Ureter (tissue), 1 donor: ENCODE data around the gene CFAP97D1. TPM values are rescaled to one million over a fixed set of nuclear protein-coding genes. Genes with fewer than 3 reads are reported as not detected.
A peak's percentile ranks its signal among the peaks of the same experiment; 100 is the strongest.

ENCODE experiments used
- DNase-seq: peaks from one replicate; pipeline ENCODE4 v3.0.0-alpha.2; 2020; ENCODE audit warnings: low spot score
- total RNA-seq: library from RNA; stranded (reverse); gene quantifications from one replicate; pipeline ENCODE4 v1.2.4, GENCODE V29; 2023
- donor health status: DM: yes; HTN: yes; CAD: no.

The CFAP97D1 gene
- total RNA-seq, 1 donor from 2014 or later = not detected

DNA sequence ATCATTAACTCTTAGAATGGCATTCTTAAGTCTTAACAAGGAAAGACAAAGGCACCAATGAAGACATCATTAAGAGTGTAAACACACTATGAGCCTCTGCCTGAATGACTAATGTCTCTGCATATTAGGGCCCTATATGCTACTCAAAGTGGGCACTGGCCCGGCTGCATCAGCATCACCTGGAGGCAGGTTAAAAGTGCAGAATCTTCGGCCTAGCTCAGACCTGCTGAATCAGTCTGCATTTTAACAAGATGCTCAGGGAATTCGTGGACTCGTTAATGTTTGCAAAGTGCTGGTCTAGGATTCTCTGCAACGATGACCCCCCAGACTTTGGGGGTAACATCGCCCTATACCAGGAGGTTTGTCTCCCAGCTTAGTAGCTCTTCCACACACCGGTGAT lies 46.0 kb downstream of the CFAP97D1 start:
- DNase-seq = no peak

- DNase-seq = no peak
These were observed 47.4 kb downstream of the CFAP97D1 start for GRCh38 chr17:43827596-43827995.

- DNase-seq = no peak
These were observed 49.5 kb downstream of the CFAP97D1 start for GRCh38 chr17:43829738-43830137.

DNA sequence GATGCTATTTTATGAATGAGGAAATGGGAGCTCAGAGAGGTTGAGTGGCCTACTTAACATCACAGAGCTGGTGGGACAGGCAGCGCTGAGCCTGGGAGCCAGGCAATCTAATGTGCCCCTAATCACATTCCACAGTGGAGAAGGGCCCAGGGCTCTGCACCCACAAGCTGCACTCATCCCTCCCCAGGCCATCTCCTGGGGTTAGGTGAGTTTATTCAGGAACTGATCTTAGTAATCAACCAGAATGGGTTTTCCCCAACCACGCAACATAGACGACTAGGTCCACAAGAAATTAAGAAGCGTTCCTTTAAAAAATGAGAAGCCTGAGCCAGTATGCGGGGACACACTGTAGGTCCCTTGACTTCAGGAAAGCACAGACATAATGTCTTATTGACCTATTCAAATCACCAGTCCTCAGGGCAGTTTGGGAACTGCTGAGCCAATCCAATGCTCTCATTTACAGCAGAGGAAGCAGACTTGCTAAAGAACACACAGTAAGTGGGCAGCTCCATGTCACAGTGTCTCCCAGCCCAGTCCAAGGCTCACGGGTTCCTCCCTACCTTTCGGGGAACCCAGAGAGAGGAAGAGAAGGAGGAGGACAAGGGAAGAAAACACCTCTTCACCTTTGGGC lies 50.4 kb downstream of the CFAP97D1 start:
- DNase-seq = no peak

GRCh38 chr17:43831633-43832032 lies 51.4 kb downstream of the CFAP97D1 start:
- no peak for DNase-seq

GRCh38 chr17:43832168-43832975 lies 52.1 kb downstream of the CFAP97D1 start:
- DNase-seq = no peak

DNA sequence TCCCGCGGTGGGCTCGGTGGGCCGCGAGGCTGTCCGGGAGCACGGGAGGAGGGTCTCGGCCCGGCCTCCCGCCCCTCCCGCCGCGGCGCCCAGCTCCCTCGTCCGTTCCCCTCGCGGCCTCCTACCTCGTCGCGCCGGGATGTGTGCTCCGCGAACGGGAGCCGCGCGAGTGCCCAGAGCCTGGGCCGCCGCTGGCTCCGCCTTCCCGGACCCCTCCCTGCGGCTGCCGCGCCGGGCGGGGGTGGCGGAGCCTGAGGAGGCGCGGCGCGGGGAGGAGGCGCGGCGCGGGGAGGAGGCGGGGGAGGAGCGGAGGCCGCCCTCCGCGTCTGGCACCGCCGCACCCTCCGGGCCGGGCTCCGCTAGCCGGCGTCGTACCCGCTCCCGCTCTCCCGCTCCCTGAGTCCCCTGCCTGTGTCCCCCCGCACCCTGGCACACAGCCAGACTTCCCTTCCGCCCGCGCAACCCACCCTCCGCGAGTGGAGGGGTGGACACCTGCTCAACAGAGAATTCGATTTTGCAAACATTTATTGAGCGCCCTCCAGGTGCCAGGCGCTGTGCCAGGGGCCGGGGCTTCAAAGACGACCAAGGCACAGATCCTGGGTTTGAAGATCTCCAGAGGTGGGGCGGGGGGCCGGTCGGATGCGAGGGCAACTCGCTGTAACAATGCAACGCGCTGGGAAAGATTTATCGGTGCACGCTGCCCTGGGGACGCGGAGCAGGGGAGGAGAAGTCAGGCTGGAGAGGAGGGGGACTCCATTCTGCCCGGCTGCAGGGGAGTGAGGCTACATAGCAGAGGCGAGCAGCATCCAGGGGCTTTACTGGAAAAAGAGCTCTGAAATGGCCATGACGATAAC lies 53.0 kb downstream of the CFAP97D1 start, which contains the start of gene MPP3:
Gene MPP3 (minus strand): TSS at position 171 of the 854 bp plus-strand sequence. CDS start 1,240 bp downstream, outside the sequence.
- DNase-seq = peak; percentile 51

DNA sequence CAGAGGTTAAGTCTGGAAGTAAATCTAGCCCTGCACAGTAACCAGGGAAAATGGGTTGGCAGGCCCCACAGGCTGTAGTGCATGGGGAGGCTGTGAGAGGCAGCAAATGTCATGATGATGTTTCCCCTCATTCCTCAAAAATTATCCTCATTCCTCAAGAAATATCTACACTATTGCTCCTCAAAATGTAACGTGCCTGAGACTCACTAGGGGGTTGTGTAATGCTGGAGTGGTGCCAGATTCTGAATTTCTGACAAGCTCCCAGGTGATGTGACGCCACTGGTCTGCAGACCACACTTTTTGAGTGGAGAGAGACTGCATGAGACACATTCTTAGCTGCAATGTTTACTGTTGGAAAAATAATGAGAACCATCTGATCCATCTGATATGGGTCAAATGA lies 53.9 kb downstream of the CFAP97D1 start:
- DNase-seq = no peak

Other genes with a start within 250 kb of the CFAP97D1 start
- gene ETV4, start 234.1 kb upstream of the CFAP97D1 start, total RNA-seq = 3.7 TPM
- 9.8 TPM for gene MEOX1, start 118.5 kb upstream of the CFAP97D1 start, total RNA-seq
- gene SOST, start 21.6 kb upstream of the CFAP97D1 start, total RNA-seq = not detected
- 91.9 TPM for gene DUSP3, start 1.5 kb upstream of the CFAP97D1 start, total RNA-seq
- gene MPP3, start 52.7 kb downstream of the CFAP97D1 start, total RNA-seq = 11.8 TPM
- gene CD300LG, start 66.7 kb downstream of the CFAP97D1 start, total RNA-seq = 1.4 TPM
- gene MPP2, start 127.1 kb downstream of the CFAP97D1 start, total RNA-seq = 9.8 TPM
- gene PPY, start 162.0 kb downstream of the CFAP97D1 start, total RNA-seq = not detected
- gene PYY, start 173.5 kb downstream of the CFAP97D1 start, total RNA-seq = not detected
- 2.2 TPM for gene NAGS, start 224.2 kb downstream of the CFAP97D1 start, total RNA-seq
- gene TMEM101, start 234.5 kb downstream of the CFAP97D1 start, total RNA-seq = 20.3 TPM